Activated CD4-positive, alpha-beta memory T cell treated with anti-CD3 and anti-CD28 coated beads for 36 hours (primary cell): ENCODE data around the gene ACVR2B. TPM values are rescaled to one million over a fixed set of nuclear protein-coding genes. Genes with fewer than 3 reads are reported as not detected.
"Not testable (repeated sequence)": the region's sequence is repeated elsewhere in the genome, so short reads cannot be mapped to it uniquely, and the experiment has no call there.

Experiments
- CTCF ChIA-PET: fragments of 350-600 bp; sonication (Branson Sonifier 250); formaldehyde crosslinking; loops from one replicate; lab custom pipeline; 2021; ENCODE audit warnings: antibody characterized with exemption, inconsistent platforms; lab: Charles Lee
- POLR2A ChIA-PET: fragments of 350-600 bp; sonication (Branson Sonifier 250); formaldehyde crosslinking; loops from one replicate; lab custom pipeline; 2021; ENCODE audit warnings: antibody characterized with exemption; lab: Charles Lee
- DNase-seq: peaks from one replicate; pipeline ENCODE4 v3.0.0-alpha.2; 2020
- H3K27ac Mint-ChIP-seq: one replicate; pipeline ENCODE4 v1.8.0; 2021; ENCODE audit warnings: mixed read lengths
- H3K27me3 Mint-ChIP-seq: one replicate; pipeline ENCODE4 v1.8.0; 2021; ENCODE audit warnings: mixed read lengths
- H3K36me3 Mint-ChIP-seq: one replicate; pipeline ENCODE4 v1.8.0; 2021; ENCODE audit warnings: mixed read lengths
- H3K4me1 Mint-ChIP-seq: one replicate; pipeline ENCODE4 v1.8.0; 2021; ENCODE audit warnings: low read depth, mixed read lengths
- H3K4me3 Mint-ChIP-seq: one replicate; pipeline ENCODE4 v1.8.0; 2021; ENCODE audit warnings: mild to moderate bottlenecking, mixed read lengths
- H3K9me3 Mint-ChIP-seq: one replicate; pipeline ENCODE4 v1.8.0; 2021; ENCODE audit warnings: mixed read lengths
- intact Hi-C: fragments of 100-400 bp; cut with micrococcal nuclease; formaldehyde crosslinking; loops from one replicate; pipeline ENCODE4 v1.15.1; 2023
- total RNA-seq, 2 experiments: library from RNA; stranded (reverse); gene quantifications; one replicate each; pipeline ENCODE4 v1.2.3, GENCODE V29; 2021

ACVR2B gene
- 1 to 10 TPM; 7.1 to 7.8 TPM for total RNA-seq

DNA sequence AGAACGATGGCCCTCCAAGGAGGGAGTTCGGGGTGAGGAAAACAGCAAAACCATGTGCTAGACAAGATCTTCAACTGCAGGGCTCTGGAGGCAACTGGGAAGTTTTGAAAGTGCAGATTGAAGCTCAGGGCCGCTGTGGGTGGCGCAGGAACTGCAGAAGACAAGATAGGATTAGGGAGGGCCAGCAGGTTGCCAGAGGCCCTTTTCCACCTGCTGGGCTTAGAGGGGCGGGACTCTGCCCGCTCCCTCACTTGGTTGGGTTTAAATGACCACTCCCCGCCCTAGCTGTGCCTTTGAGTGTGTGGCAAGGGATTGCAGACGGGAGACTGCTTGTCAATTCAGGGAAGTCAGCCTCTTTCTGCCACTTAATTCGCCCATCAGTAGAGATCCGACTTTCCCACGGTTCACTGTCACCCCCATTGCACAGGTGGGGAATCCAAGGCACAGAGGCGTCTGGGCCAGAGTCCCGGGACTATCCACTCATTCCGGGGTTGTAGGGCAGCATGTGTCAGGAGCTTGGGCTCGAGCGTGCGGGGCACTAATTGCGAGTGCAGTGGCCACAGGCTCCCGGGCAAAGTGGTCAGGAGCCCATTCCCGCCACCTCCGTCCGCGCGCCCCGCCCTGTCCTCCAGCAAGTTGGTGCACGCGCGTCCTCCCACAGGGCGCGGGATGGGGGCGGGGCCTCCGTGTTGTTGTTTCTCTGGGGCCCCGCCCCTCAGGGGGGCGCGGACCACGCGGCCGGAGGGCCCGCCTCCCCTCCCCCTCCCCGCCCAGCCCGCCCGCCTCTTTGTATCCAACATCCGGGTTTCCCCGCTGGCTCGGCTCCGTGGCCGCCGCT lies at the start of gene ACVR2B:
Gene ACVR2B, plus strand, starts transcription at position 816 of the 838 bp plus-strand sequence. CDS start 433 bp downstream, outside the sequence.
- Mint-ChIP-seq H3K27ac (peak within 1 kb of the TSS; percentile 70), H3K27me3 (no peaks in the 10 kb centered on the region), H3K4me3 (peak within 1 kb of the TSS; percentile 96), H3K9me3 (no peaks in the 10 kb centered on the region), H3K36me3 (peaks cover 2% of the 10 kb centered on the region), H3K4me1 (peaks cover 2% of the 10 kb centered on the region)
- CTCF ChIA-PET: interaction anchor here (0.8 to 1.3 kb wide), 4 partner anchors 9 to 109 kb away, joined by 3 to 4 read pairs (median 4); partner anchors contain the start of gene XYLB
- intact Hi-C loops: loop anchor here (1.0 kb wide), 2 partner anchors 43 to 316 kb away; partner anchors contain the start of genes ACAA1 and EXOG
- peak; percentile 82 for DNase-seq
- POLR2A ChIA-PET: interaction anchor here (1.4 kb wide), 1 partner anchor 106 kb away, joined by 3 read pairs; no protein-coding TSS in a partner anchor

DNA sequence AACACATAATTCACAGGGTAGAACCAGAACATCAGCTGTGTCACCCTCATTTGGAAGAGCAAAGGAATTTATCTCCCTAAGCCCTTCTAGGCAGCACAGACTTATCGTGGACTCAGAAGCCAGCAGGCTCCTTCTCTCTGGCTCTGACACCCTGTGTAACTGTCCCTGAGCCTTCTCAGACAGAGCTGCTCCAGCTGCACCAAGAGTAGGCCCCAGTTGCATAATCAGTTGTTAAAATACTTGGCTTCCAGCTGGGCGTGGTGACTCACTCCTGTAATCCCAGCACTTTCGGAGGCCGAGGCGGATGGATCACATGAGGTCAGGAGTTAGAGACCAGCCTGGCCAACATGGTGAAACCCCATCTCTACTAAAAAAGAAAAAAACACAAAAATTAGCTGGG lies 49.4 kb upstream of the ACVR2B start:
- intact Hi-C loops: no loop called here
- Mint-ChIP-seq H3K27me3 (no peaks in the 10 kb centered on the region), H3K9me3 (no peaks in the 10 kb centered on the region), H3K36me3 (peaks cover 27% of the 10 kb centered on the region), H3K4me3 (no peak overlapping the region), H3K4me1 (no peaks in the 10 kb centered on the region), H3K27ac (no peak overlapping the region)
- ChIA-PET CTCF (no interaction called here), POLR2A (interaction anchor here (1.1 kb wide), 1 partner anchor 59 kb away, joined by 3 read pairs; no protein-coding TSS in a partner anchor)
- no peak for DNase-seq

DNA sequence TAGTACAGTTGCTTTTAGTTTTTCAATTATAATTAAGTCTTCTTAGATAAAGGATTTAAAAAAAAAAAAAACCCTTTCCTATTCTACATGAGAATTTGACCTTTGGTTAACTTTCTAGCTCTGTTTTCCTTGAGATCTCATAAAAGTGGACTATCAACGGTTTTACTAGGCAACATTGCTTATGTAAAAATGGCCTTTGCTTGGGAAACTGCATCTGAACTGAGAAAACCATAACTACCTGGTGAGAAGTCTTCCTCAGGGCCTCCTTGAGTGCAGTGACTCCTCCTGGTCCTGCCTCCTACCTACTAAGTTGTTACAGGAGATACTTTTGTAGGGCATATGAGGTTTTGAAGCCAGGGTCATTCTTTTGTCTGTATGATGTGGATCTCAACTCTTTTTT lies 42.1 kb upstream of the ACVR2B start:
- no peaks in the 10 kb centered on the region for H3K9me3 Mint-ChIP-seq
- H3K27ac Mint-ChIP-seq: no peak overlapping the region
- DNase-seq: no peak
- H3K36me3 Mint-ChIP-seq: no peaks in the 10 kb centered on the region
- ChIA-PET POLR2A (no interaction called here), CTCF (no interaction called here)
- H3K4me1 Mint-ChIP-seq: no peaks in the 10 kb centered on the region
- no peak overlapping the region for H3K4me3 Mint-ChIP-seq
- intact Hi-C loops: no loop called here
- H3K27me3 Mint-ChIP-seq: no peaks in the 10 kb centered on the region

DNA sequence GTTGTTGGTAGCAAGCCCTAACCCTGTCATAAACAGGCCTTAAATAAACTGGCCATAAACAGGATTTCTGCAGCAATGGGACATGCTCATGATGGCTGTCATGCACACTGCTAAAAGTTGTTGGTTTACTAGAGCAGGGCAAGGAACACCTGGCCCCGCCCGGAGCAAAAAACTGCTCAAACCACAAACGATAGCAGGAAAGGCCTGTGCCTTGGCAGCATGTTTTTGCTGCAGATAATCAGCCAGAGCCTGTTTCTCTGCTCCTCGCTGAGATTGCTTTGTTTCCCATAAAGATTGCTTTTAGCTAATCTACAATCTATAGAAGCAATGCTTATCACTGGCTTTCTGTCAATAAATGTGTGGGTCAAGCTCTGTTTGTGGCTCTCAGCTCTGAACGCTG lies 32.9 kb upstream of the ACVR2B start:
- H3K36me3 Mint-ChIP-seq, DNase-seq, H3K27ac Mint-ChIP-seq, CTCF ChIA-PET, H3K4me3 Mint-ChIP-seq, intact Hi-C loops, H3K27me3 Mint-ChIP-seq, H3K9me3 Mint-ChIP-seq: not testable (repeated sequence)
- POLR2A ChIA-PET: interaction anchor here (0.5 kb wide), 1 partner anchor 334 kb away, joined by 3 read pairs; no protein-coding TSS in a partner anchor
- H3K4me1 Mint-ChIP-seq: peaks cover 13% of the 10 kb centered on the region

DNA sequence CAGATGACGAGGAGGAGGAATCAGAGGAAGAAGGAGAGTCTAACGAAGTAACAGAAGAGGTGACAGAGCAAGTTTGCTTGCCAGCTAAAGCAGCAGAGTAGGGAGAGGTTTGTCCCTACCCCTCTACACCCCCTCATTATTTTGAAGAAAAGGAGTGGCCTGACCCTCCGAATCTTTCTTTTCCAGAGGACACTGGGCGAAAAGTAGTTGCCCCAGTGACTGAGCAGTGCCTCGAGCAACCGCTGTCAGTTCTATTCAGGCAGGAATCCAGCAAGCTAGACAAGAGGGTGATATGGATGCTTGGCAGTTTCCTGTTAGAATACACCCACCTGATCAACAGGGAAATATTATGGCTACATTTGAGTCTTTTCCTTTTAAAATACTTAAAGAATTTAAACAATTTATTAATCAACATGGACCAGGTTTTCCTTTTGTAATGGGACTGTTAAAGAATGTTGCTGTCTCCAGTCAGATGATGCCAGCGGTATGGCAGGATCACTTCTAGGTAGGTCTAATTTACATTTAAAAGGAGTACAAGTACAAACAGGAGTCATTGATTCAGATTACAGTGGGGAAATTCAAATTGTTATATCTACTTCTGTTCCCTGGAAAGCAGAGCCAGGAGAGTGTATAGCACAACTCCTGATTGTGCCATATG lies 31.9 kb upstream of the ACVR2B start:
- intact Hi-C loops: no loop called here
- CTCF ChIA-PET: no interaction called here
- Mint-ChIP-seq H3K4me3 (no peak overlapping the region), H3K36me3 (no peaks in the 10 kb centered on the region), H3K9me3 (no peaks in the 10 kb centered on the region), H3K27ac (no peak overlapping the region), H3K4me1 (peaks cover 21% of the 10 kb centered on the region), H3K27me3 (no peaks in the 10 kb centered on the region)
- DNase-seq: no peak
- POLR2A ChIA-PET: no interaction called here

DNA sequence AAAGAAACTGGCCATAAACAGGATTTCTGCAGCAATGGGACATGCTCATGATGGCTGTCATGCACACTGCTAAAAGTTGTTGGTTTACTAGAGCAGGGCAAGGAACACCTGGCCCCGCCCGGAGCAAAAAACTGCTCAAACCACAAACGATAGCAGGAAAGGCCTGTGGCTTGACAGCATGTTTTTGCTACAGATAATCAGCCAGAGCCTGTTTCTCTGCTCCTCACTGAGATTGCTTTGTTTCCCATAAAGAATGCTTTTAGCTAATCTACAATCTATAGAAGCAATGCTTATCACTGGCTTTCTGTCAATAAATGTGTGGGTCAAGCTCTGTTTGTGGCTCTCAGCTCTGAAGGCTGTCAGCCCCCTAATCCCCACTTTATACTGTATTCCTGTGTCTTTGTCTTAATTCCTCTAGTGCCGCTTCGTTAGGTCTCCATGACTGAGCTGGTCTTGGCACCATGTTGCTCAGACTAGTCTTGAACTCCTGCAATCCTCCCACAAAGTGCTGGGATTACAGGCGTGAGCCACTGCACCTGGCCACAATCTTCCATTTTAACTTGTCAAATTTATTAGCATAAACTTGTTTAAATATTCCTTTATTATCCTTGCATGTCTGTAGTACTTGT lies 26.8 kb upstream of the ACVR2B start:
- CTCF ChIA-PET, intact Hi-C loops, H3K27ac Mint-ChIP-seq, POLR2A ChIA-PET, H3K27me3 Mint-ChIP-seq, H3K36me3 Mint-ChIP-seq, H3K4me3 Mint-ChIP-seq: not testable (repeated sequence)
- DNase-seq: peak; percentile 23
- Mint-ChIP-seq H3K9me3 (peaks cover 11% of the 10 kb centered on the region), H3K4me1 (peaks cover 29% of the 10 kb centered on the region)

DNA sequence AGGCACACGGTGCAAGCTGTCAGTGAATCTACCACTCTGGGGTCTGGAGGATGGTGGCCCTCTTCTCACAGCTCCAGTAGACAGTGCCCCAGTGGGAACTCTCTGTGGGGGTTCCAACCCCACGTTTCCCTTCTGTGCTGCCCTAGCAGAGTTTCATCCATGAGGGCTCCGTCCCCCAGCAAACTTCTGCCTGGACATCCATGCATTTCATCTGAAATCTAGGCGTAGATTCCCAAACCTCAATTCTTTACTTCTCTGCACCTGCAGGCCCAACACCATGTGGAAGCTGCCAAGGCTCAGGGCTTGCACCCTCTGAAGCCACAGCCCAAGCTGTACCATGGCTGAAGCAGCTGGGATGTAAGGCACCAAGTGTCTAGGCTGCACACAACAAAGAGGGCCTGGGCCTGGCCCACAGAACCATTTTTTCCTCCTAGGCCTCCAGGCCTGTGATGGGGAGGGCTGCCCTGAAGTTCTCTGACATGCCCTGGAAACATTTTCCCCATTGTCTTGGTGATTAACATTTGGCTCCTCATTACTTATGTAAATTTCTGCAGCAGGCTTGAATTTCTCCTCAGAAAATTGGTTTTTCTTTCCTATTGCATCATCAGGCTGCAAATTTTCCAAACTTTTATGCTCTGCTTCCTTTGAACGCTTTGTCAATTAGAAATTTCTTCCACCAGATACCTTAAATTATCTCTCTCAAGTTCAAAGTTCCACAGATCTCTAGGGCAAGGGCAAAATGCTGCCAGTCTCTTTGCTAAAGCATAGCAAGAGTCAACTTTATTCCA lies 20.6 kb upstream of the ACVR2B start:
- DNase-seq, H3K27me3 Mint-ChIP-seq, H3K4me3 Mint-ChIP-seq, intact Hi-C loops, POLR2A ChIA-PET, H3K27ac Mint-ChIP-seq, CTCF ChIA-PET: not testable (repeated sequence)
- peaks cover 30% of the 10 kb centered on the region for H3K36me3 Mint-ChIP-seq
- peaks cover 11% of the 10 kb centered on the region for H3K4me1 Mint-ChIP-seq
- H3K9me3 Mint-ChIP-seq: peaks cover 60% of the 10 kb centered on the region

DNA sequence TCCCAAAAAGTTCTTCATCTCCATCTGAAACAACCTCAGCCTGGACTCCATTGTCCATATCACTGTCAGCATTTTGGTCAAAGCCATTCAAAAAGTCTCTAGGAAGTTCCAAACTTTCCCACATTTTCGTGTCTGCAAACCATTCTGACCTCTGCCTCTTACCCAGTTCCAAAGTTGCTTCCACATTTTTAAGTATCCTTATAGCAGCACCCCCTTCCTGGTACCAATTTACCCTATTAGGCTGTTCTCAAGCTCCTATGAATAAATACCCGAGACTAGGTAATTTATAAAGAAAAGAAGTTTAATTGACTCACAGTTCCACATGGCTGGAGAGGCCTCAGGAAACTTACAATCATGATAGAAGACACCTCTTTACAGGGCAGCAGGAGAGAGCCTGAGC lies 20.0 kb upstream of the ACVR2B start:
- H3K4me3 Mint-ChIP-seq, DNase-seq, H3K4me1 Mint-ChIP-seq, H3K27me3 Mint-ChIP-seq, POLR2A ChIA-PET, CTCF ChIA-PET, intact Hi-C loops, H3K27ac Mint-ChIP-seq: not testable (repeated sequence)
- H3K9me3 Mint-ChIP-seq: peaks cover 60% of the 10 kb centered on the region
- H3K36me3 Mint-ChIP-seq: peaks cover 30% of the 10 kb centered on the region

DNA sequence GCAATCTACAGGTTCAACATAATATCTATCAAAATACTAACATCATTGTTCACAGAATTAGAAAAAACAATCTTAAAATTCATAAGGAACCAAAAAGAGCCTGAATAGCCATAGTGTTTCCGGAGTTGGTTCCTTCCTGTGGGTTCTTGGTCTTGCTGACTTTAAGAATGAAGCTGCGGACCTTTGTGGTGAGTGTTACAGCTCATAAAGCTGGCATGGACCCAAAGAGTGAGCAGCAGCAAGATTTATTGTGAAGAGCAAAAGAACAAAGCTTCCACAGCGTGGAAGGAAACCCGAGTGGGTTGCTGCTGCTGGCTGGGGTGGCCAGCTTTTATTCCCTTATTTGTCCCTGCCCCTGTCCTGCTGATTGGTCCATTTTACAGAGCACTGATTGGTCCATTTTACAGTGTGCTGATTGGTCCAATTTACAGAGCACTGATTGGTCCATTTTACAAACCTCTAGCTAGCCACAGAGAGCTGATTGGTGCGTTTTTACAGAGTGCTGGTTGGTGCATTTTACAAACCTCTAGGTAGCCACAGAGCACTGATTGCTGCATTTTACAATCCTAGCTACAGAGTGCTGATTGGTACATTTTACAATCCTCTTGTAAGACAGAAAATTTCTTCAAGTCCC lies 15.1 kb upstream of the ACVR2B start:
- H3K4me1 Mint-ChIP-seq, CTCF ChIA-PET, H3K4me3 Mint-ChIP-seq, DNase-seq, intact Hi-C loops, H3K27ac Mint-ChIP-seq, POLR2A ChIA-PET, H3K27me3 Mint-ChIP-seq: not testable (repeated sequence)
- peaks cover 13% of the 10 kb centered on the region for H3K36me3 Mint-ChIP-seq
- H3K9me3 Mint-ChIP-seq: peaks cover 43% of the 10 kb centered on the region

DNA sequence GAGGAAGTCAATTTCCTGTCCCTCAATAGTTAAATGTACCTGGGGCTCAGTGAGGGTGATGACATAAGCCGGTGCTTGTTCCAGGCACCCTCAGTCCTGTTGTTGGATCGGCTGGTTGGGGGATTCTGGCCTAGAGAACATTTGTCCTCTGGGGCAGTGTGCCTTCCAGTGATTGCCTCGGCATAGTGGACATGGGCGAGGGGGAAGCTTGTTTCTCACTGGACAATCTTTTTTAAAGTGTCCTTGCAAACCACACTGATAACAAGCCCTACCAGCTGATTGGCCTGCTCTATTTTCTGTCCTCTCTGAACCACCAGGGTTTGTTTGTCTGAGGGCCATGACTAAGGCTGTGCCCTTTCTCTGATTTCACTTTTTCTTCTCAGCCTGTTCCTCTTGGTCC lies 10.5 kb upstream of the ACVR2B start:
- H3K27me3 Mint-ChIP-seq, CTCF ChIA-PET, H3K27ac Mint-ChIP-seq, H3K4me1 Mint-ChIP-seq, H3K36me3 Mint-ChIP-seq, DNase-seq, H3K4me3 Mint-ChIP-seq, intact Hi-C loops: not testable (repeated sequence)
- POLR2A ChIA-PET: interaction anchor here (0.6 kb wide), 1 partner anchor 276 kb away, joined by 5 read pairs; no protein-coding TSS in a partner anchor
- H3K9me3 Mint-ChIP-seq: peaks cover 11% of the 10 kb centered on the region

DNA sequence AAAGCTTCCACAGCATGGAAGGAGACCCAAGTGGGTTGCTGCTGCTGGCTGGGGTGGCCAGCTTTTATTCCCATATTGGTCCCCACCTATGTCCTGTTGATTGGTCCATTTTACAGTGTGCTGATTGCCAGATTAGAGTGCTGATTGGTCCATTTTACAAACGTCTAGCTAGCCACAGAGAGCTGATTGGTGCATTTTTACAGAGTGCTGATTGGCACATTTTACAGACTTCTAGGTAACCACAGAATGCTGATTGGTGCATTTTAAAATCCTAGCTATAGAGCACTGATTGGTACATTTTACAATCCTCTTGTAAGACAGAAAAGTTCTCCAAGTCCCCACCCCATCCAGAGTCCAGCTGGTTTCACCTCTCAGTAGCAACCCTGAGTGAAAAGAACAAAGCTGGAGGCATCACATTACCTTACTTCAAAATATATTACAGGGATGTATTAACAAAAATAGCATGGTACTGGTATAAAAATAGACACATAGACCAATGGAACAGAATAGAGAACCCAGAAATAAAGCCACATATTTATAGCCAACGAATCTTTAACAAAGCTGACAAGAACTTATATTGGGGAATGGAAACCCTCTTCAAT lies 7.5 kb upstream of the ACVR2B start:
- ChIA-PET CTCF (interaction anchor here (1.6 kb wide), 1 partner anchor 99 kb away, joined by 4 read pairs; the partner anchor contains the start of gene XYLB), POLR2A (no interaction called here)
- intact Hi-C loops: no loop called here
- H3K27ac Mint-ChIP-seq: no peak overlapping the region
- H3K4me1 Mint-ChIP-seq: no peaks in the 10 kb centered on the region
- H3K27me3 Mint-ChIP-seq: no peaks in the 10 kb centered on the region
- H3K36me3 Mint-ChIP-seq: peaks cover 2% of the 10 kb centered on the region
- H3K9me3 Mint-ChIP-seq: no peaks in the 10 kb centered on the region
- DNase-seq: no peak
- no peak overlapping the region for H3K4me3 Mint-ChIP-seq
